ENCODE results near the gene ARL8B. TPM values are rescaled to one million over a fixed set of nuclear protein-coding genes. Genes with fewer than 3 reads are reported as not detected.
A peak's percentile ranks its signal among the peaks of the same experiment; 100 is the strongest.

The ARL8B gene
- total and polyA plus RNA-seq, 7 donors: 28.2 to 55.9 (median 47.2) TPM

- TF ChIP-seq EP300 (IDR thresholded peaks at IDR 0.05) (no peak), POLR2A (IDR thresholded peaks at IDR 0.05) (no peak)
- Histone ChIP-seq H3K4me1 (peaks cover 0 to 75% (median 56%) of the 10 kb centered on the region in 4 donors), H3K9me3 (no peaks in the 10 kb centered on the region), H3K27ac (no peak overlapping the region), H3K36me3 (no peaks in the 10 kb centered on the region), H3K27me3 (no peaks in the 10 kb centered on the region), H3K4me3 (no peak overlapping the region)
- intact Hi-C loops (cut with DNase I): no loop called here
- no peak for DNase-seq
- WGBS, 2 donors: 51 to 62% methylated on average over 6 of the region's 6 CpGs
Measured at GRCh38 chr3:5136211-5136918, 14.3 kb downstream of the ARL8B start.

- no peak overlapping the region for H3K27ac ChIP-seq
- TF ChIP-seq POLR2AphosphoS5 (IDR thresholded peaks at IDR 0.05): no peak
- TF ChIP-seq POLR2A (IDR thresholded peaks at IDR 0.05): no peak
- no peak for TF ChIP-seq EP300 (IDR thresholded peaks at IDR 0.05)
- TF ChIP-seq, protein P1, sequence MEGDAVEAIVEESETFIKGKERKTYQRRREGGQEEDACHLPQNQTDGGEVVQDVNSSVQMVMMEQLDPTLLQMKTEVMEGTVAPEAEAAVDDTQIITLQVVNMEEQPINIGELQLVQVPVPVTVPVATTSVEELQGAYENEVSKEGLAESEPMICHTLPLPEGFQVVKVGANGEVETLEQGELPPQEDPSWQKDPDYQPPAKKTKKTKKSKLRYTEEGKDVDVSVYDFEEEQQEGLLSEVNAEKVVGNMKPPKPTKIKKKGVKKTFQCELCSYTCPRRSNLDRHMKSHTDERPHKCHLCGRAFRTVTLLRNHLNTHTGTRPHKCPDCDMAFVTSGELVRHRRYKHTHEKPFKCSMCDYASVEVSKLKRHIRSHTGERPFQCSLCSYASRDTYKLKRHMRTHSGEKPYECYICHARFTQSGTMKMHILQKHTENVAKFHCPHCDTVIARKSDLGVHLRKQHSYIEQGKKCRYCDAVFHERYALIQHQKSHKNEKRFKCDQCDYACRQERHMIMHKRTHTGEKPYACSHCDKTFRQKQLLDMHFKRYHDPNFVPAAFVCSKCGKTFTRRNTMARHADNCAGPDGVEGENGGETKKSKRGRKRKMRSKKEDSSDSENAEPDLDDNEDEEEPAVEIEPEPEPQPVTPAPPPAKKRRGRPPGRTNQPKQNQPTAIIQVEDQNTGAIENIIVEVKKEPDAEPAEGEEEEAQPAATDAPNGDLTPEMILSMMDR (IDR thresholded peaks at IDR 0.05): no peak
- no peaks in the 10 kb centered on the region for H3K9me3 ChIP-seq
- no peak for DNase-seq
- no peaks in the 10 kb centered on the region for H3K27me3 ChIP-seq
- H3K4me3 ChIP-seq: no peak overlapping the region
- intact Hi-C loops (cut with DNase I): no loop called here
- peaks cover 0 to 75% (median 56%) of the 10 kb centered on the region in 4 donors for H3K4me1 ChIP-seq
- 77 to 91% methylated on average over 2 of the region's 2 CpGs for WGBS, 2 donors
- H3K36me3 ChIP-seq: no peaks in the 10 kb centered on the region
Measured at GRCh38 chr3:5136919-5137429, 14.9 kb downstream of the ARL8B start.

DNA sequence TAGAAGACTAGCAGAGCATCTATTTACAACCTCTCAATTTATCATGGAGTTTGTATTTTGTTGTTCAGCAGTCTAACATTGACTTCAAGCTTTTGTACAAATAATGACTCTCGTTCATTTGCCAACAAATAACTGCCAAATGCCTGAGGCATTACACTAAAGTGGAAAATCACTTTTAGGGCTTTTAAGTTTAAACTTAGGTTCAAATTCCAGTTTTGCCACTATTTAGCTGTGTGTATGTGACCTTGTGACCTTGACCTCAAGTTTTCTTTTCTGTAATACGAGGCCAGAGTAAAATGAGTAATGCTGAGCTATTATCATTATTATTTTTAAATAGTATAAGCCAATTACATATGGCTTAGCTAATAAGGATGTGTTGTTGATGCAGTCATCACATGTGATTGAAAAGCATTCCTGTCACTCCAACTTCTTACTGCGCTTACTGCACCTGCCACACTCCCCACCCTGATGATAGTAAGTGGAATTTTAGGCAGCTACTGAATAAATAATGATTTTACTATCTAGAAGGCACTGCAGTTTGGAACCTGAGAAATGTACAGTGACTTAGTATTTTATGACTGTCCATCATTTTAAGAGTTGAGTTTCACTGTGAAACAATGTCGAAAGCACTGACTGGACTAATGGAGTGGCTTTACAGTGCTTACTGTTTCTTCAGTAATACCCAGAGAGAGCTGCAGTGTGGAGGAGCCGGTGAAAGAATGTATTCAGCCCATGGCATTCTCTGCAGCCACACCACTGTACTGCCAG is 16.3 kb downstream of the ARL8B start:
- intact Hi-C loops (cut with DNase I): no loop called here
- peak overlapping the region in 2 of 4 donors; percentile 2 to 19 for H3K27ac ChIP-seq
- no peak for DNase-seq
- no peak overlapping the region for H3K4me3 ChIP-seq
- no peaks in the 10 kb centered on the region for H3K27me3 ChIP-seq
- 66 to 68% methylated on average over 5 of the region's 5 CpGs for WGBS, 2 donors
- no peaks in the 10 kb centered on the region for H3K36me3 ChIP-seq
- TF ChIP-seq POLR2A (IDR thresholded peaks at IDR 0.05) (no peak), POLR2AphosphoS5 (IDR thresholded peaks at IDR 0.05) (no peak), EP300 (IDR thresholded peaks at IDR 0.05) (no peak)
- TF ChIP-seq, protein P1 (IDR thresholded peaks at IDR 0.05): no peak
- no peaks in the 10 kb centered on the region for H3K9me3 ChIP-seq
- H3K4me1 ChIP-seq: peaks cover 0 to 70% (median 48%) of the 10 kb centered on the region in 4 donors

GRCh38 chr3:5140230-5140621 is 18.1 kb downstream of the ARL8B start:
- Histone ChIP-seq H3K27me3 (no peaks in the 10 kb centered on the region), H3K27ac (peak overlapping the region in 1 of 4 donors; percentile 35), H3K4me1 (peaks cover 0 to 58% (median 37%) of the 10 kb centered on the region in 4 donors), H3K9me3 (peaks cover 0 to 5% (median 0%) of the 10 kb centered on the region in 4 donors), H3K36me3 (no peaks in the 10 kb centered on the region), H3K4me3 (no peak overlapping the region)
- no peak for TF ChIP-seq POLR2AphosphoS5 (IDR thresholded peaks at IDR 0.05)
- TF ChIP-seq, protein P1 (IDR thresholded peaks at IDR 0.05): no peak
- no peak for TF ChIP-seq POLR2A (IDR thresholded peaks at IDR 0.05)
- TF ChIP-seq EP300 (IDR thresholded peaks at IDR 0.05): no peak
- intact Hi-C loops (cut with DNase I): no loop called here
- 60 to 87% methylated on average over 4 of the region's 4 CpGs for WGBS, 2 donors
- no peak for DNase-seq

GRCh38 chr3:5140839-5141238 is 18.7 kb downstream of the ARL8B start:
- no peak for DNase-seq
- intact Hi-C loops (cut with DNase I): no loop called here
- 91 to 92% methylated on average over 6 of the region's 6 CpGs for WGBS, 2 donors
- Histone ChIP-seq H3K36me3 (no peaks in the 10 kb centered on the region), H3K27me3 (no peaks in the 10 kb centered on the region), H3K4me3 (no peak overlapping the region), H3K4me1 (peaks cover 0 to 57% (median 38%) of the 10 kb centered on the region in 4 donors), H3K27ac (no peak overlapping the region), H3K9me3 (peaks cover 0 to 5% (median 0%) of the 10 kb centered on the region in 4 donors)
- TF ChIP-seq POLR2AphosphoS5 (IDR thresholded peaks at IDR 0.05) (no peak), POLR2A (IDR thresholded peaks at IDR 0.05) (no peak)
